MM.1S (cell line): ENCODE results near the gene CAPN12.

Experiments
- DNase-seq: peaks from one replicate; pipeline ENCODE4 v3.0.0-alpha.2; 2015
- H2AFZ ChIP-seq: fragments of 300-600 bp; sonication (generic); 2 replicates; pipeline ENCODE4 v1.6.0; 2016; ENCODE audit warnings: antibody characterized with exemption, low read length
- H3F3A ChIP-seq: fragments of 300-600 bp; sonication (generic); 2 replicates; pipeline ENCODE4 v1.6.1; 2016; ENCODE audit warnings: mild to moderate bottlenecking, antibody characterized with exemption, low read length, moderate library complexity, mixed read lengths; ENCODE audit not compliant: insufficient read depth
- H3K27ac ChIP-seq: fragments of 300-600 bp; sonication (generic); 2 replicates; pipeline ENCODE4 v1.5.1; 2016; ENCODE audit warnings: mild to moderate bottlenecking, low read length
- H3K27me3 ChIP-seq: fragments of 300-600 bp; sonication (generic); replicated peaks from 2 replicates; pipeline ENCODE4 v1.6.0; 2016; ENCODE audit warnings: low read length; ENCODE audit not compliant: insufficient read depth
- H3K36me3 ChIP-seq: fragments of 300-600 bp; sonication (generic); replicated peaks from 2 replicates; pipeline ENCODE4 v1.6.1; 2016; ENCODE audit warnings: mild to moderate bottlenecking, low read length, mixed read lengths; ENCODE audit not compliant: insufficient read depth
- H3K4me1 ChIP-seq: fragments of 300-600 bp; sonication (generic); 2 replicates; pipeline ENCODE4 v1.6.1; 2016; ENCODE audit warnings: low read length, mixed read lengths
- H3K4me2 ChIP-seq: fragments of 300-600 bp; sonication (generic); 2 replicates; pipeline ENCODE4 v1.6.0; 2016; ENCODE audit warnings: low read depth, low read length
- H3K4me3 ChIP-seq: fragments of 300-600 bp; sonication (generic); 2 replicates; pipeline ENCODE4 v1.5.1; 2016; ENCODE audit warnings: low read length, mixed read lengths
- H3K79me2 ChIP-seq: fragments of 300-600 bp; sonication (generic); 2 replicates; pipeline ENCODE4 v1.6.1; 2016; ENCODE audit warnings: mixed run types, low read length, mixed read lengths
- H3K9ac ChIP-seq: fragments of 300-600 bp; sonication (generic); 2 replicates; pipeline ENCODE4 v1.6.1; 2016; ENCODE audit warnings: low read length, mixed read lengths
- H3K9me2 ChIP-seq: fragments of 300-600 bp; sonication (generic); replicated peaks from 2 replicates; pipeline ENCODE4 v1.6.1; 2016; ENCODE audit warnings: mild to moderate bottlenecking, low read length, mixed read lengths; ENCODE audit not compliant: insufficient read depth
- H3K9me3 ChIP-seq: fragments of 300-600 bp; sonication (generic); replicated peaks from 2 replicates; pipeline ENCODE4 v1.6.1; 2016; ENCODE audit warnings: mild to moderate bottlenecking, low read length, mixed read lengths; ENCODE audit not compliant: insufficient read depth
- H4K20me1 ChIP-seq: fragments of 300-600 bp; sonication (generic); 2 replicates; pipeline ENCODE4 v1.6.1; 2016; ENCODE audit warnings: mild to moderate bottlenecking, low read length, moderate library complexity, mixed read lengths; ENCODE audit not compliant: insufficient read depth
- CTCF ChIP-seq: fragments of 300-600 bp; sonication (generic); IDR thresholded peaks from 2 replicates; pipeline ENCODE4 v1.5.1; 2016; ENCODE audit warnings: antibody characterized with exemption, low read length, mixed read lengths
- EZH2 ChIP-seq: fragments of 300-600 bp; sonication (generic); optimal IDR thresholded peaks from 2 replicates; pipeline ENCODE3; 2017; ENCODE audit warnings: low read depth, mild to moderate bottlenecking, antibody characterized with exemption, low read length, mixed read lengths
- EZH2phosphoT487 ChIP-seq: fragments of 300-600 bp; sonication (generic); IDR thresholded peaks from 2 replicates; pipeline ENCODE4 v1.6.1; 2018; ENCODE audit warnings: antibody characterized with exemption, low read length

The CAPN12 gene

GRCh38 chr19:38683393-38684077 lies 60.7 kb downstream of the CAPN12 start:
- peaks cover 40% of the 10 kb centered on the region for H3F3A ChIP-seq
- peaks cover 94% of the 10 kb centered on the region for H3K79me2 ChIP-seq
- peak overlapping the region; percentile 54 for H3K9ac ChIP-seq
- H3K27ac ChIP-seq: peak overlapping the region; percentile 93
- TF ChIP-seq EZH2: no peak
- no peak for TF ChIP-seq CTCF
- TF ChIP-seq EZH2phosphoT487: no peak
- peak; percentile 66 for DNase-seq
- H3K4me1 ChIP-seq: peaks cover 47% of the 10 kb centered on the region
- no peak overlapping the region for H3K4me3 ChIP-seq
- H3K9me2 ChIP-seq: no peaks in the 10 kb centered on the region
- H2AFZ ChIP-seq: no peak overlapping the region
- no peaks in the 10 kb centered on the region for H3K36me3 ChIP-seq
- peak overlapping the region; percentile 30; the same call in 1 of the 2 replicates for H3K4me2 ChIP-seq
- H4K20me1 ChIP-seq: no peaks in the 10 kb centered on the region
- no peaks in the 10 kb centered on the region for H3K9me3 ChIP-seq
- H3K27me3 ChIP-seq: no peaks in the 10 kb centered on the region

GRCh38 chr19:38682872-38683392 lies 61.3 kb downstream of the CAPN12 start:
- Histone ChIP-seq H3K79me2 (peaks cover 94% of the 10 kb centered on the region), H3K4me2 (peak overlapping the region; percentile 30; the same call in 1 of the 2 replicates), H3K9ac (no peak overlapping the region; the same call in 1 of the 2 replicates), H3F3A (peaks cover 40% of the 10 kb centered on the region), H3K4me3 (no peak overlapping the region), H2AFZ (no peak overlapping the region), H3K4me1 (peaks cover 47% of the 10 kb centered on the region), H3K9me2 (no peaks in the 10 kb centered on the region), H3K36me3 (no peaks in the 10 kb centered on the region), H3K27ac (peak overlapping the region; percentile 93; the same call in 1 of the 2 replicates), H3K9me3 (no peaks in the 10 kb centered on the region), H3K27me3 (no peaks in the 10 kb centered on the region), H4K20me1 (no peaks in the 10 kb centered on the region)
- TF ChIP-seq CTCF (no peak), EZH2 (no peak), EZH2phosphoT487 (no peak)
- DNase-seq: no peak

GRCh38 chr19:38682195-38682867 lies 61.9 kb downstream of the CAPN12 start:
- Histone ChIP-seq H3K27ac (peak overlapping the region; percentile 93; the same call in 1 of the 2 replicates), H3K79me2 (peaks cover 94% of the 10 kb centered on the region), H3K9me2 (no peaks in the 10 kb centered on the region), H3K27me3 (no peaks in the 10 kb centered on the region), H3K4me1 (peaks cover 47% of the 10 kb centered on the region), H3F3A (peaks cover 40% of the 10 kb centered on the region), H3K4me2 (no peak overlapping the region), H3K36me3 (no peaks in the 10 kb centered on the region), H2AFZ (no peak overlapping the region), H4K20me1 (no peaks in the 10 kb centered on the region), H3K9ac (no peak overlapping the region), H3K9me3 (no peaks in the 10 kb centered on the region), H3K4me3 (no peak overlapping the region)
- TF ChIP-seq EZH2phosphoT487: no peak
- no peak for TF ChIP-seq EZH2
- TF ChIP-seq CTCF: no peak
- DNase-seq: no peak
